Mononuclear cell (primary cell): ENCODE results near the gene NCK1. TPM values are rescaled to one million over a fixed set of nuclear protein-coding genes. Genes with fewer than 3 reads are reported as not detected.
"Not testable (repeated sequence)": the region's sequence is repeated elsewhere in the genome, so short reads cannot be mapped to it uniquely, and the experiment has no call there.

ENCODE experiments used
- H3K27me3 ChIP-seq: 2 replicates; pipeline ENCODE4 v1.6.0; 2011; ENCODE audit warnings: low read length, control low read depth; ENCODE audit not compliant: insufficient read depth
- H3K4me1 ChIP-seq: 2 replicates; pipeline ENCODE4 v1.5.1; 2011; ENCODE audit warnings: mild to moderate bottlenecking, low read length, control low read depth; ENCODE audit not compliant: insufficient read depth
- H3K4me3 ChIP-seq: 2 replicates; pipeline ENCODE4 v1.5.1; 2011; ENCODE audit warnings: mild to moderate bottlenecking, low read length, moderate library complexity
- H3K9me3 ChIP-seq: 2 replicates; pipeline ENCODE4 v1.5.1; 2011; ENCODE audit warnings: low read depth, mild to moderate bottlenecking, control low read depth, low read length
- total RNA-seq: library from RNA; depleted of rRNA; stranded (reverse); fragments of >200 nt; gene quantifications from one replicate; pipeline ENCODE4 v1.2.3, GENCODE V29; 2012

Gene NCK1
- total RNA-seq, 1 donor: 72.9 TPM

GRCh38 chr3:136842294-136842693 is 19.7 kb upstream of the NCK1 start:
- Histone ChIP-seq H3K4me3 (no peak overlapping the region), H3K27me3 (no peaks in the 10 kb centered on the region), H3K9me3 (no peaks in the 10 kb centered on the region), H3K4me1 (peaks cover 15% of the 10 kb centered on the region)

- no peak overlapping the region for H3K4me3 ChIP-seq
- H3K9me3 ChIP-seq: no peaks in the 10 kb centered on the region
- H3K27me3 ChIP-seq: no peaks in the 10 kb centered on the region
- H3K4me1 ChIP-seq: peaks cover 5% of the 10 kb centered on the region
These were observed 17.3 kb upstream of the NCK1 start for GRCh38 chr3:136844724-136845123.

- Histone ChIP-seq H3K4me1 (peaks cover 13% of the 10 kb centered on the region), H3K4me3 (no peak overlapping the region), H3K9me3 (no peaks in the 10 kb centered on the region), H3K27me3 (no peaks in the 10 kb centered on the region)
These were observed 9.8 kb upstream of the NCK1 start for GRCh38 chr3:136852180-136852579.

- H3K9me3 ChIP-seq: no peaks in the 10 kb centered on the region
- no peaks in the 10 kb centered on the region for H3K27me3 ChIP-seq
- H3K4me1 ChIP-seq: peaks cover 43% of the 10 kb centered on the region
- H3K4me3 ChIP-seq: no peak overlapping the region
These were observed 5.3 kb upstream of the NCK1 start for GRCh38 chr3:136856665-136857064.

- Histone ChIP-seq H3K4me1 (peaks cover 50% of the 10 kb centered on the region), H3K27me3 (no peaks in the 10 kb centered on the region), H3K9me3 (no peaks in the 10 kb centered on the region), H3K4me3 (no peak overlapping the region)
These were observed 3.6 kb upstream of the NCK1 start for GRCh38 chr3:136858381-136858780.

- Histone ChIP-seq H3K4me1 (peaks cover 56% of the 10 kb centered on the region), H3K27me3 (no peaks in the 10 kb centered on the region), H3K9me3 (no peaks in the 10 kb centered on the region), H3K4me3 (peak overlapping the region; percentile 94)
These were observed 1.5 kb upstream of the NCK1 start for GRCh38 chr3:136860541-136860940.

GRCh38 chr3:136862617-136863322 is 762 bp downstream of the NCK1 start:
- peak overlapping the region; percentile 94 for H3K4me3 ChIP-seq
- peaks cover 43% of the 10 kb centered on the region for H3K4me1 ChIP-seq
- no peaks in the 10 kb centered on the region for H3K9me3 ChIP-seq
- no peaks in the 10 kb centered on the region for H3K27me3 ChIP-seq

GRCh38 chr3:136869282-136869681 is 7.3 kb downstream of the NCK1 start:
- Histone ChIP-seq H3K27me3 (no peaks in the 10 kb centered on the region), H3K9me3 (no peaks in the 10 kb centered on the region), H3K4me1 (peaks cover 6% of the 10 kb centered on the region), H3K4me3 (no peak overlapping the region)

GRCh38 chr3:136872258-136872657 is 10.2 kb downstream of the NCK1 start:
- H3K27me3 ChIP-seq, H3K4me3 ChIP-seq, H3K4me1 ChIP-seq, H3K9me3 ChIP-seq: not testable (repeated sequence)

GRCh38 chr3:136879510-136879909 is 17.5 kb downstream of the NCK1 start:
- not testable (repeated sequence) for H3K4me3 ChIP-seq, H3K9me3 ChIP-seq, H3K27me3 ChIP-seq
- peaks cover 26% of the 10 kb centered on the region for H3K4me1 ChIP-seq

GRCh38 chr3:136882571-136882970 is 20.6 kb downstream of the NCK1 start:
- no peak overlapping the region for H3K4me3 ChIP-seq
- H3K9me3 ChIP-seq: no peaks in the 10 kb centered on the region
- peaks cover 42% of the 10 kb centered on the region for H3K4me1 ChIP-seq
- no peaks in the 10 kb centered on the region for H3K27me3 ChIP-seq

- no peak overlapping the region for H3K4me3 ChIP-seq
- H3K4me1 ChIP-seq: peaks cover 46% of the 10 kb centered on the region
- H3K9me3 ChIP-seq: no peaks in the 10 kb centered on the region
- no peaks in the 10 kb centered on the region for H3K27me3 ChIP-seq
These were observed 22.1 kb downstream of the NCK1 start for GRCh38 chr3:136883967-136884720.

GRCh38 chr3:136885357-136886213 is 23.6 kb downstream of the NCK1 start:
- Histone ChIP-seq H3K27me3 (no peaks in the 10 kb centered on the region), H3K9me3 (no peaks in the 10 kb centered on the region), H3K4me3 (no peak overlapping the region), H3K4me1 (peaks cover 46% of the 10 kb centered on the region)

GRCh38 chr3:136889947-136890346 is 27.9 kb downstream of the NCK1 start:
- Histone ChIP-seq H3K4me1 (peaks cover 40% of the 10 kb centered on the region), H3K27me3 (no peaks in the 10 kb centered on the region), H3K4me3 (no peak overlapping the region), H3K9me3 (no peaks in the 10 kb centered on the region)
